Uterus (tissue), 4 donors: ENCODE results near the gene CRB1. TPM values are rescaled to one million over a fixed set of nuclear protein-coding genes. Genes with fewer than 3 reads are reported as not detected.

Experiments used
- DNase-seq, 2 donors: peaks; one replicate each; pipeline ENCODE4 v3.0.0-alpha.2; 2019 to 2020
- H3K27ac ChIP-seq, 2 donors: fragments of 200-600 bp; sonication (generic); 1 replicate in 1 of 2; 2 replicates in 1 of 2; pipeline ENCODE4 v1.5.1; 2016 to 2018
- H3K27me3 ChIP-seq, 2 donors: fragments of 200-600 bp; sonication (generic); one replicate each; pipeline ENCODE4 v1.5.1; 2018 to 2019; ENCODE audit warnings: control low read depth in 1 of 2
- H3K36me3 ChIP-seq, 2 donors: fragments of 200-600 bp; sonication (generic); one replicate each; pipeline ENCODE4 v1.5.1; 2019; ENCODE audit warnings: control low read depth in 1 of 2
- H3K4me1 ChIP-seq, 2 donors: fragments of 200-600 bp; sonication (generic); one replicate each; pipeline ENCODE4 v1.5.1; 2018 to 2019; ENCODE audit warnings: control low read depth in 1 of 2
- H3K4me3 ChIP-seq, 2 donors: fragments of 200-600 bp; sonication (generic); 1 replicate in 1 of 2; 2 replicates in 1 of 2; pipeline ENCODE4 v1.5.1; 2018 to 2019; ENCODE audit warnings: mild to moderate bottlenecking in 1 of 2
- H3K9me3 ChIP-seq, 2 donors: fragments of 200-600 bp; sonication (generic); one replicate each; pipeline ENCODE4 v1.5.1; 2019; ENCODE audit warnings: control low read depth in 1 of 2
- POLR2A ChIP-seq, 2 donors: fragments of 450-650 bp; IDR thresholded peaks; one replicate each; pipeline ENCODE4 v1.6.1; 2016; ENCODE audit warnings: antibody characterized with exemption in 2 of 2, mild to moderate bottlenecking in 1 of 2, moderate library complexity in 1 of 2
- intact Hi-C: fragments of 100-400 bp; cut with DNase I; formaldehyde crosslinking; loops from one replicate; pipeline ENCODE4 v1.15.1; 2023; ENCODE audit warnings: low total_unique reads
- total RNA-seq, 4 donors: library from RNA; depleted of rRNA in 3 of 4; stranded (reverse); fragments of >200 nt in 3 of 4; gene quantifications; one replicate each; pipeline versions ENCODE4 v1.1.0 to v1.2.4, GENCODE V29; 2014 to 2023
- TF ChIP-seq, protein P1 (sequence below), 4 experiments: fragments of 200-600 bp in 2 of 4; fragments of 450-650 bp in 2 of 4; sonication (generic) in 2 of 4; IDR thresholded peaks; one replicate each; pipeline ENCODE4 v1.5.1; 2016 to 2019; ENCODE audit warnings: antibody characterized with exemption in 4 of 4, mild to moderate bottlenecking in 2 of 4, moderate library complexity in 1 of 4
- donor health status: DM: yes; HTN: yes; CAD: no.

CRB1 gene
- total RNA-seq, 4 donors from 2014 or later, result 0.55 to 1.0 TPM; not detected in 2

DNA sequence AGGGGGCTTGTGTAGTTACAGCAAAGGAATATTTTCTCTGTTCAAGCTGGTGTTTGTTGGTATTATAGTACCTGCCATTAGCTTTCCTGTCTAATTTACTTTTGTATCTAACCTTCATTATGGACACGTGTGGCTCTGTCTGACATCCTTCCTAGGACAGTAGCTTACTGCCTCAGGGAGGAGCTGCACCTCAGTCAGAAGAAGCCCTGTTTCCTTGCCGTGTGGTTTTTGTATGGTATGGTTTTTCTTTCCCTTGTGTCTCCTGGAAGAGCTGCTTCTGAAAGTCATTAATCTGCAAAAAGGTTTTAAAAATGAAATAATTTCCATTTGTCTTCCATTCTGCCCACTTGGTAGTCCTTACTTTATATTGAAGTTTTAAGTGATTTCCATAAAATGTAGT, 17.4 kb upstream of the CRB1 start:
- no peaks in the 10 kb centered on the region for H3K27me3 ChIP-seq
- intact Hi-C loops, result no loop called here
- no peaks in the 10 kb centered on the region for H3K36me3 ChIP-seq
- H3K4me1 ChIP-seq, result no peaks in the 10 kb centered on the region
- no peak overlapping the region for H3K27ac ChIP-seq
- no peaks in the 10 kb centered on the region for H3K9me3 ChIP-seq
- DNase-seq, result no peak
- no peak overlapping the region for H3K4me3 ChIP-seq
- TF ChIP-seq, protein P1, sequence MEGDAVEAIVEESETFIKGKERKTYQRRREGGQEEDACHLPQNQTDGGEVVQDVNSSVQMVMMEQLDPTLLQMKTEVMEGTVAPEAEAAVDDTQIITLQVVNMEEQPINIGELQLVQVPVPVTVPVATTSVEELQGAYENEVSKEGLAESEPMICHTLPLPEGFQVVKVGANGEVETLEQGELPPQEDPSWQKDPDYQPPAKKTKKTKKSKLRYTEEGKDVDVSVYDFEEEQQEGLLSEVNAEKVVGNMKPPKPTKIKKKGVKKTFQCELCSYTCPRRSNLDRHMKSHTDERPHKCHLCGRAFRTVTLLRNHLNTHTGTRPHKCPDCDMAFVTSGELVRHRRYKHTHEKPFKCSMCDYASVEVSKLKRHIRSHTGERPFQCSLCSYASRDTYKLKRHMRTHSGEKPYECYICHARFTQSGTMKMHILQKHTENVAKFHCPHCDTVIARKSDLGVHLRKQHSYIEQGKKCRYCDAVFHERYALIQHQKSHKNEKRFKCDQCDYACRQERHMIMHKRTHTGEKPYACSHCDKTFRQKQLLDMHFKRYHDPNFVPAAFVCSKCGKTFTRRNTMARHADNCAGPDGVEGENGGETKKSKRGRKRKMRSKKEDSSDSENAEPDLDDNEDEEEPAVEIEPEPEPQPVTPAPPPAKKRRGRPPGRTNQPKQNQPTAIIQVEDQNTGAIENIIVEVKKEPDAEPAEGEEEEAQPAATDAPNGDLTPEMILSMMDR (IDR thresholded peaks at IDR 0.05), result no peak
- no peak for TF ChIP-seq POLR2A (IDR thresholded peaks at IDR 0.05)

DNA sequence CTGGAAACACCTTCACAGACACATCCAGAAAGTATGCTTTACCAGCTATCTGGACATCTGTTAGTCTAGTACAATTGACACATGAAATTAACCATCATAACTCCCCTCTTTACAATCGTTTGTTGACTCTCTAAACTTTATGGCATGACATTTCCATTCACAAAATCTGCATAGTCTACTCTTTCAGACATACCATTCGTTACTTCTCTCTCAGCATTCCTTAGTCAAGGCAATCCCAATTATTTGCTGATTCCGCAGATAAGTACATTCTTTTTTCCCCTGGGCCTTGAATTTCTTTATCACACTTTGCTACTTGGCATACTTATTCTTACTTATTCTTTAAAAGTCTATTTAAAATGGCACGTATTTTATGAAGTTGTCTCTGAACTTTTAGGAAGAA, 15.1 kb upstream of the CRB1 start:
- Histone ChIP-seq H3K9me3 (no peaks in the 10 kb centered on the region), H3K27ac (no peak overlapping the region), H3K36me3 (no peaks in the 10 kb centered on the region), H3K4me3 (no peak overlapping the region), H3K4me1 (no peaks in the 10 kb centered on the region), H3K27me3 (no peaks in the 10 kb centered on the region)
- no peak for DNase-seq
- TF ChIP-seq, protein P1 (IDR thresholded peaks at IDR 0.05), result no peak
- no peak for TF ChIP-seq POLR2A (IDR thresholded peaks at IDR 0.05)
- intact Hi-C loops, result no loop called here

DNA sequence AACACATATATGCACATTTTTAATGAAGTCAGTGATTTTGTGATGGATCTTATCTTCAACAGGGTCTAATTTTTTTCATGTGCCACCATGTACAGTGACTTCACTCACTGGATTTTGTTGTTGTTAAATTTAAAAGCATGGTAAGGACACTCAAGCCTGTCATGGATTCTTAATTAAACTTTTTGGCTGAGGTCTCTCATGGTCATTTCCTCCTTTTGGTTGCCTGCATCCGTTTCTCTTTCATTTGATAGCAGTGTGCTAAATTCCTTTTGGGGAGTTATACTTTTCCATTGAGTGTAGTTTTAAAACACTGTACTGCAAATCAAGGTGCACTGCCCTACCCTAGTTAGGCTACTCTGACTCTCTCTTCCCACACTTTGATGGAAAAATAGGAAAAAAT, 13.2 kb upstream of the CRB1 start:
- no peaks in the 10 kb centered on the region for H3K9me3 ChIP-seq
- no peaks in the 10 kb centered on the region for H3K4me1 ChIP-seq
- DNase-seq, result no peak
- no peaks in the 10 kb centered on the region for H3K27me3 ChIP-seq
- H3K36me3 ChIP-seq, result no peaks in the 10 kb centered on the region
- H3K27ac ChIP-seq, result no peak overlapping the region
- TF ChIP-seq POLR2A (IDR thresholded peaks at IDR 0.05), result no peak
- TF ChIP-seq, protein P1 (IDR thresholded peaks at IDR 0.05), result no peak
- H3K4me3 ChIP-seq, result no peak overlapping the region
- intact Hi-C loops, result no loop called here

DNA sequence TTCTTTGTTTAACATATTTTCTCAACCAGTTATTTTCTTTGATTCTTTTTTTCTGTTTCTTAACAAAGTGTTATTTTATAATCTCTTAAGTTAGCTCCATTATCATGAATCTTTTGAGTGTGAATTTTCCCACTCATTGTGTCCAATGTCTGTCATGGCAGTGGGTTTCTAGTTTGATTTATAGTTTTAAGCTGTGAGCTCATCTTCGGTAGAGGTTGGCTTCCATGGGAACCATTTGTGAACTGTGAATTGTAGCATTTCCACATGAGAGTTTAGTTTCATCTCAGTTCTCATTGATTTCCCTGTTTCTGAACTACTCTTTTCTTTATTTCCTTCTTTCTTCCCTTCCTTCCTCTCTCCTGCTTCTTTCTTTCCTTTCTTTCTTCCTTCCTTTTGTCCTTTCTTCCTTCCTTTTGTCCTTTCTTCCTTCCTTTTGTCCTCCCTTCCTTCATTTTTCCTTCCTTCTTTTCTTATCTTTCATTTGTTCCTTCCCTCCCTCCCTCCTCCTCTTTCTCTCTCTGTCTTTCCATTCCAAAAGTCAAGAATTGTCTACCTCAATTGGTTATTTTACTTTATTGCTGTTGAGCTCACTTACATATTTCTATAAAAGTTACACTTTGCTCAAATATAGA, 3.0 kb upstream of the CRB1 start:
- H3K9me3 ChIP-seq, result no peaks in the 10 kb centered on the region
- no peaks in the 10 kb centered on the region for H3K36me3 ChIP-seq
- no peak overlapping the region for H3K27ac ChIP-seq
- no peak overlapping the region for H3K4me3 ChIP-seq
- no peak for TF ChIP-seq POLR2A (IDR thresholded peaks at IDR 0.05)
- TF ChIP-seq, protein P1 (IDR thresholded peaks at IDR 0.05), result no peak
- DNase-seq, result no peak
- no peaks in the 10 kb centered on the region for H3K4me1 ChIP-seq
- no peaks in the 10 kb centered on the region for H3K27me3 ChIP-seq
- intact Hi-C loops, result no loop called here

DNA sequence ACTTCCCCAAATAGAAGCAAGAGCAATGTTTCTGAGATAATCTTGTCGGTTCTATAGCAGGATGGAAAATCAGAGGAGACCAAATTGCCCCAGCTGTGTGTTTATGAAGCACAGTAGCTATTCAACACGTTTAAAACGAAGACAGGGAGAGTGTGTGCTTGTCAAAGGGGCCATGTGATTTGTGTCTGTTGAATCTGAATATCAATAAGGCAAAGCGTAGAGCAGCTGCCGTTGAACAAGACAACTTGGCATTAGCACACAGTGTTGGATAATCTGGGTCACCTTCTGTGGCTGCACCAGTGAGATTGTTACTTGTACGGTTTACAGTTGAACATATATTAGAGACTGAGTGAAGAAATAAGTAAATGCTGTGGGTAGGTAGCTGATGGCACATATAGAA, 1.0 kb downstream of the CRB1 start:
- Histone ChIP-seq H3K27ac (no peak overlapping the region), H3K4me1 (no peaks in the 10 kb centered on the region), H3K36me3 (no peaks in the 10 kb centered on the region), H3K27me3 (no peaks in the 10 kb centered on the region), H3K4me3 (no peak overlapping the region), H3K9me3 (no peaks in the 10 kb centered on the region)
- no peak for DNase-seq
- TF ChIP-seq, protein P1 (IDR thresholded peaks at IDR 0.05), result no peak
- intact Hi-C loops, result no loop called here
